ENCODE data around the gene NR1I2. TPM values are rescaled to one million over a fixed set of nuclear protein-coding genes. Genes with fewer than 3 reads are reported as not detected.

NR1I2 gene
- total RNA-seq, 1 experiment from 2014 or later, result 0.07 TPM

DNA sequence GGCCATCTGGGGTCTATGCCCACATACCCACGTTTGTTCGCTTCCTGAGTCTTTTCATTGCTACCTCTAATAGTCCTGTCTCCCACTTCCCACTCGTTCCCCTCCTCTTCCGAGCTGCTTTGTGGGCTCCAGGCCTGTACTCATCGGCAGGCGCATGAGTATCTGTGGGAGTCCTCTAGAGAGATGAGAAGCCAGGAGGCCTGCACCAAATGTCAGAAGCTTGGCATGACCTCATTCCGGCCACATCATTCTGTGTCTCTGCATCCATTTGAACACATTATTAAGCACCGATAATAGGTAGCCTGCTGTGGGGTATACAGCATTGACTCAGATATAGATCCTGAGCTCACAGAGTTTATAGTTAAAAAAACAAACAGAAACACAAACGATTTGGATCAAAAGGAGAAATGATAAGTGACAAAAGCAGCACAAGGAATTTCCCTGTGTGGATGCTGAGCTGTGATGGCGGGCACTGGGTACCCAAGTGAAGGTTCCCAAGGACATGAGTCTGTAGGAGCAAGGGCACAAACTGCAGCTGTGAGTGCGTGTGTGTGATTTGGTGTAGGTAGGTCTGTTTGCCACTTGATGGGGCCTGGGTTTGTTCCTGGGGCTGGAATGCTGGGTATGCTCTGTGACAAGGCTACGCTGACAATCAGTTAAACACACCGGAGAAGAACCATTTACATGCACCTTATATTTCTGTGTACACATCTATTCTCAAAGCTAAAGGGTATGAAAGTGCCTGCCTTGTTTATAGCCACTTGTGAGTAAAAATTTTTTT lies 35.9 kb downstream of the NR1I2 start:
- H3K4me2 ChIP-seq (ENCODE audit: low read length), result no peak overlapping the region
- RAD21 ChIA-PET (ENCODE audit: low non-redundant PET in 1 of 2, low total read pairs in 2 of 2, uncharacterized antibody in 2 of 2, unreplicated experiment in 2 of 2), result no interaction called here
- H3K27me3 ChIP-seq (ENCODE audit: insufficient read depth, low read length), result no peaks in the 10 kb centered on the region
- H2AFZ ChIP-seq (ENCODE audit: low read depth, low read length, poor library complexity, severe bottlenecking), result no peak overlapping the region
- no peaks in the 10 kb centered on the region for H3K79me2 ChIP-seq (ENCODE audit: insufficient read depth, low read length)
- H3K9me3 ChIP-seq (ENCODE audit: control insufficient read depth in 1 of 2, insufficient read depth in 1 of 2, low read depth in 1 of 2, low read length in 2 of 2), result no peaks in the 10 kb centered on the region
- no peak overlapping the region for H3K9ac ChIP-seq (ENCODE audit: low read length)
- no peaks in the 10 kb centered on the region for H3K9me2 ChIP-seq (ENCODE audit: insufficient read depth)
- ATAC-seq, result no peak
- DNase-seq (ENCODE audit: low read depth, low spot score), result no peak
- H3K4me3 ChIP-seq (replicated peaks in 1 of 2; ENCODE audit: low read depth in 1 of 2, low read length in 2 of 2), result no peak overlapping the region
- no peaks in the 10 kb centered on the region for H3K36me3 ChIP-seq (ENCODE audit: control insufficient read depth in 1 of 2, insufficient read depth in 2 of 2, low read length in 2 of 2)
- H3K4me1 ChIP-seq (ENCODE audit: control insufficient read depth in 1 of 2, insufficient read depth in 2 of 2, low read length in 2 of 2), result no peaks in the 10 kb centered on the region
- no peak for TF ChIP-seq POLR2AphosphoS5 (IDR thresholded peaks at IDR 0.05; ENCODE audit: low read depth, low read length)
- TF ChIP-seq CBX3 (IDR thresholded peaks at IDR 0.05; ENCODE audit: low read depth), result no peak
- TF ChIP-seq, protein P1, sequence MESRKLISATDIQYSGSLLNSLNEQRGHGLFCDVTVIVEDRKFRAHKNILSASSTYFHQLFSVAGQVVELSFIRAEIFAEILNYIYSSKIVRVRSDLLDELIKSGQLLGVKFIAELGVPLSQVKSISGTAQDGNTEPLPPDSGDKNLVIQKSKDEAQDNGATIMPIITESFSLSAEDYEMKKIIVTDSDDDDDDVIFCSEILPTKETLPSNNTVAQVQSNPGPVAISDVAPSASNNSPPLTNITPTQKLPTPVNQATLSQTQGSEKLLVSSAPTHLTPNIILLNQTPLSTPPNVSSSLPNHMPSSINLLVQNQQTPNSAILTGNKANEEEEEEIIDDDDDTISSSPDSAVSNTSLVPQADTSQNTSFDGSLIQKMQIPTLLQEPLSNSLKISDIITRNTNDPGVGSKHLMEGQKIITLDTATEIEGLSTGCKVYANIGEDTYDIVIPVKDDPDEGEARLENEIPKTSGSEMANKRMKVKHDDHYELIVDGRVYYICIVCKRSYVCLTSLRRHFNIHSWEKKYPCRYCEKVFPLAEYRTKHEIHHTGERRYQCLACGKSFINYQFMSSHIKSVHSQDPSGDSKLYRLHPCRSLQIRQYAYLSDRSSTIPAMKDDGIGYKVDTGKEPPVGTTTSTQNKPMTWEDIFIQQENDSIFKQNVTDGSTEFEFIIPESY (IDR thresholded peaks at IDR 0.05; ENCODE audit: extremely low read depth, insufficient replicate concordance, low read length), result no peak
- TF ChIP-seq, protein P2, sequence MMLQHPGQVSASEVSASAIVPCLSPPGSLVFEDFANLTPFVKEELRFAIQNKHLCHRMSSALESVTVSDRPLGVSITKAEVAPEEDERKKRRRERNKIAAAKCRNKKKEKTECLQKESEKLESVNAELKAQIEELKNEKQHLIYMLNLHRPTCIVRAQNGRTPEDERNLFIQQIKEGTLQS (IDR thresholded peaks at IDR 0.05), result no peak
- no peak for TF ChIP-seq CEBPB (IDR thresholded peaks at IDR 0.05; ENCODE audit: low read depth)
- no peak for TF ChIP-seq SP1 (IDR thresholded peaks at IDR 0.05; ENCODE audit: low read depth)
- no peak for TF ChIP-seq EGR1 (IDR thresholded peaks at IDR 0.05; ENCODE audit: low read depth)
- no peak for TF ChIP-seq ZFX (IDR thresholded peaks at IDR 0.05)
- no peak for TF ChIP-seq POLR2A (IDR thresholded peaks at IDR 0.05; ENCODE audit: borderline replicate concordance, extremely low read depth, insufficient read depth, insufficient read length)
- TF ChIP-seq, protein P3, sequence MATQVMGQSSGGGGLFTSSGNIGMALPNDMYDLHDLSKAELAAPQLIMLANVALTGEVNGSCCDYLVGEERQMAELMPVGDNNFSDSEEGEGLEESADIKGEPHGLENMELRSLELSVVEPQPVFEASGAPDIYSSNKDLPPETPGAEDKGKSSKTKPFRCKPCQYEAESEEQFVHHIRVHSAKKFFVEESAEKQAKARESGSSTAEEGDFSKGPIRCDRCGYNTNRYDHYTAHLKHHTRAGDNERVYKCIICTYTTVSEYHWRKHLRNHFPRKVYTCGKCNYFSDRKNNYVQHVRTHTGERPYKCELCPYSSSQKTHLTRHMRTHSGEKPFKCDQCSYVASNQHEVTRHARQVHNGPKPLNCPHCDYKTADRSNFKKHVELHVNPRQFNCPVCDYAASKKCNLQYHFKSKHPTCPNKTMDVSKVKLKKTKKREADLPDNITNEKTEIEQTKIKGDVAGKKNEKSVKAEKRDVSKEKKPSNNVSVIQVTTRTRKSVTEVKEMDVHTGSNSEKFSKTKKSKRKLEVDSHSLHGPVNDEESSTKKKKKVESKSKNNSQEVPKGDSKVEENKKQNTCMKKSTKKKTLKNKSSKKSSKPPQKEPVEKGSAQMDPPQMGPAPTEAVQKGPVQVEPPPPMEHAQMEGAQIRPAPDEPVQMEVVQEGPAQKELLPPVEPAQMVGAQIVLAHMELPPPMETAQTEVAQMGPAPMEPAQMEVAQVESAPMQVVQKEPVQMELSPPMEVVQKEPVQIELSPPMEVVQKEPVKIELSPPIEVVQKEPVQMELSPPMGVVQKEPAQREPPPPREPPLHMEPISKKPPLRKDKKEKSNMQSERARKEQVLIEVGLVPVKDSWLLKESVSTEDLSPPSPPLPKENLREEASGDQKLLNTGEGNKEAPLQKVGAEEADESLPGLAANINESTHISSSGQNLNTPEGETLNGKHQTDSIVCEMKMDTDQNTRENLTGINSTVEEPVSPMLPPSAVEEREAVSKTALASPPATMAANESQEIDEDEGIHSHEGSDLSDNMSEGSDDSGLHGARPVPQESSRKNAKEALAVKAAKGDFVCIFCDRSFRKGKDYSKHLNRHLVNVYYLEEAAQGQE (IDR thresholded peaks at IDR 0.05; ENCODE audit: low read depth), result no peak
- TF ChIP-seq YY1 (IDR thresholded peaks at IDR 0.05; ENCODE audit: extremely low read depth, insufficient replicate concordance, low read depth, low read length), result no peak
- TF ChIP-seq EZH2phosphoT487 (IDR thresholded peaks at IDR 0.05; ENCODE audit: borderline replicate concordance), result no peak
- no peak for TF ChIP-seq JUND (IDR thresholded peaks at IDR 0.05)
- no peak for TF ChIP-seq FOSL1 (IDR thresholded peaks at IDR 0.05; ENCODE audit: low read depth)
- no peak for TF ChIP-seq SRF (IDR thresholded peaks at IDR 0.05; ENCODE audit: low read depth)
- POLR2A ChIA-PET, result no interaction called here
- BruUV-seq (replicated peaks), result no TSS peak
- no peaks in the 10 kb centered on the region for H4K20me1 ChIP-seq (ENCODE audit: insufficient read depth)
- CTCF ChIA-PET, result no interaction called here
- intact Hi-C loops (cut with micrococcal nuclease), result no loop called here
- H3K27ac ChIP-seq (ENCODE audit: low read depth, low read length), result no peak overlapping the region

Data from HCT116 (cell line).